Dendritic cell treated with granulocyte-macrophage colony-stimulating factor and Interleukin-4, amounts not matched to agents 40 ng/mL and 50 ng/mL, for 4 days (primary cell): ENCODE data around the gene BRS3.
"Not testable (repeated sequence)": the region's sequence is repeated elsewhere in the genome, so short reads cannot be mapped to it uniquely, and the experiment has no call there.

Source experiments
- H3K27ac Mint-ChIP-seq: one replicate; pipeline ENCODE4 v1.8.0; 2022; ENCODE audit warnings: mild to moderate bottlenecking, mixed read lengths
- H3K27me3 Mint-ChIP-seq: one replicate; pipeline ENCODE4 v1.8.0; 2022; ENCODE audit warnings: mild to moderate bottlenecking, mixed read lengths
- H3K36me3 Mint-ChIP-seq: one replicate; pipeline ENCODE4 v1.8.0; 2022; ENCODE audit warnings: low read depth, mixed read lengths
- H3K4me1 Mint-ChIP-seq: one replicate; pipeline ENCODE4 v1.8.0; 2022; ENCODE audit warnings: low read depth, mixed read lengths
- H3K4me3 Mint-ChIP-seq: one replicate; pipeline ENCODE4 v1.8.0; 2022; ENCODE audit warnings: mild to moderate bottlenecking, moderate library complexity, mixed read lengths
- H3K9me3 Mint-ChIP-seq: one replicate; pipeline ENCODE4 v1.8.0; 2022; ENCODE audit warnings: mixed read lengths
- intact Hi-C: fragments of 100-400 bp; cut with micrococcal nuclease; formaldehyde crosslinking; loops from one replicate; pipeline ENCODE4 v1.15.0; 2022

Gene BRS3

DNA sequence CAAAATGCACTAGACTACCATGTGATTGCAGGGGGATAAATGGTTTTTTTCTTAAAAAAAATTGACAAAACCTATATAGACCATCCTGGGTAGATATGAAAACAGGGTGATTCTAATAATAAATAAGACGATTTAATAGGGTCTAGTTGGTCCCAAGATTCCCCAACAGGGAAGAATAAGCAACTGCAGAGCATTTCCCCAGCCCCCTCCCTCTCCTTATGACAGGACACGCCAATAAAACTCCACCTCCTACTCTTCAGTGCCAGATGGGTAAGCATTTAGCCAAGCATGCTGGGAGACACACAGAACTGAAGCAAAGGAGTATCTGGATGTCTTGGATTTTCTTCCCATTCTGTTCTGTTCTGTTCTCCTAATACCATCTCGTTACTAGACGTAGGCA lies at the start of gene BRS3:
Gene BRS3 (plus strand): TSS at position 301 of the 400 bp plus-strand sequence. CDS start 168 bp downstream, outside the sequence.
- H3K36me3 Mint-ChIP-seq: no peaks in the 10 kb centered on the region
- no peaks in the 10 kb centered on the region for H3K4me1 Mint-ChIP-seq
- H3K27me3 Mint-ChIP-seq: no peaks in the 10 kb centered on the region
- H3K27ac Mint-ChIP-seq: no peak within 1 kb of the TSS
- H3K9me3 Mint-ChIP-seq: no peaks in the 10 kb centered on the region
- H3K4me3 Mint-ChIP-seq: no peak within 1 kb of the TSS
- intact Hi-C loops: no loop called here

DNA sequence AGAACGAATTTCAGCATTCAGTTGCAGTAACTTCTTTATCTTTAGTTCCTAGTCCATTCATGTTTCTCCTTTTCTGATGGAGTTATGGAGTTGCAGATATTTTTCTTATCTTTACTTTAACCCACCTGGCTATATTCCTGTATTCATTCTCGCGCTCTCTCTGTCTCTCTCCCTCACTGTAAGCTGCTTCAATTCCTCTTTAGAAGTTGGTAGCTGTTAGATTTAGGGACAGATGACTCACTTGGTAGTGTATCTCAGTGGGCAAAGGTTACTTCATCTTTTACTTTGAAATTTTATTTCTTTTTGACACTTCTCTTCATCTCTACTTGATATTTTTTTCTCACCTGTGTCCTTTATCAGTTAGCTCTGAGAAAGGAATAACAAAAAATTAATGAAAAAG lies 49.6 kb upstream of the BRS3 start:
- Mint-ChIP-seq H3K4me1 (no peaks in the 10 kb centered on the region), H3K27ac (no peak overlapping the region), H3K9me3 (no peaks in the 10 kb centered on the region), H3K27me3 (no peaks in the 10 kb centered on the region), H3K4me3 (no peak overlapping the region), H3K36me3 (no peaks in the 10 kb centered on the region)
- intact Hi-C loops: no loop called here

DNA sequence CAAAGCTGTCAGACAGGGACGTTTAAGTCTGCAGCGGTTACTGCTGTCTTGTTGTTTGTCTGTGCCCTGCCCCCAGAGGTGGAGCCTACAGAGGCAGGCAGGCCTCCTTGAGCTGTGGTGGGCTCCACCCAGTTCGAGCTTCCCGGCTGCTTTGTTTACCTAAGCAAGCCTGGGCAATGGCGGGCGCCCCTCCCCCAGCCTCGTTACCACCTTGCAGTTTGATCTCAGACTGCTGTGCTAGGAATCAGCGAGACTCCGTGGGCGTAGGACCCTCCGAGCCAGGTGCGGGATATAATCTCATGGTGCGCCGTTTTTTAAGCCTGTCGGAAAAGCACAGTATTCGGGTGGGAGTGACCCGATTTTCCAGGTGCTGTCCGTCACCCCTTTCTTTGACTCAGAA lies 42.1 kb upstream of the BRS3 start:
- intact Hi-C loops, H3K27me3 Mint-ChIP-seq, H3K4me1 Mint-ChIP-seq, H3K4me3 Mint-ChIP-seq, H3K9me3 Mint-ChIP-seq, H3K36me3 Mint-ChIP-seq, H3K27ac Mint-ChIP-seq: not testable (repeated sequence)

- Mint-ChIP-seq H3K9me3 (no peaks in the 10 kb centered on the region), H3K36me3 (no peaks in the 10 kb centered on the region), H3K27ac (no peak overlapping the region), H3K4me1 (no peaks in the 10 kb centered on the region), H3K4me3 (no peak overlapping the region), H3K27me3 (no peaks in the 10 kb centered on the region)
- intact Hi-C loops: no loop called here
Measured at GRCh38 chrX:136446208-136446607, 41.5 kb upstream of the BRS3 start.

GRCh38 chrX:136447308-136447707 lies 40.4 kb upstream of the BRS3 start:
- intact Hi-C loops: no loop called here
- H3K27me3 Mint-ChIP-seq: no peaks in the 10 kb centered on the region

DNA sequence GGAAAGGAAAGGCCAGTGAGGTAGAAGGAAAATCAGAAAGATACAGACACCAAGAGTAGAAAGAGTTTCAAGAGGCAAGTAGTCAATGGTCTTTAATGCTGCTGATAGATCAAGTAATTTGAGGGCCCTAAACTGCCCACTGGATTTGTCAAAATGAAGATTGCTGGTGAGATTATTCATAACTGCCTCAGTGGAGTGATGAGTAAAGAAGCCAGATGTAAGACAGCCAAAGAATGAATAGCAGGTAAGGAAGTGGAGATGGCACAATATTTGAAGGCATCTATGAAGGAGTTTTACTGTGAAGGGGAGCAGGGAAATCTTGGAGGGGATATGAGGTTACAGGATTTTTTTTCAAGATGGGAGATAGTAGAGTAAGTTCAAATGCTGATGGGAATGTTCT lies 39.8 kb upstream of the BRS3 start:
- H3K4me1 Mint-ChIP-seq: no peaks in the 10 kb centered on the region
- intact Hi-C loops: no loop called here
- H3K4me3 Mint-ChIP-seq: no peak overlapping the region
- no peaks in the 10 kb centered on the region for H3K9me3 Mint-ChIP-seq
- no peaks in the 10 kb centered on the region for H3K27me3 Mint-ChIP-seq
- H3K27ac Mint-ChIP-seq: no peak overlapping the region
- H3K36me3 Mint-ChIP-seq: no peaks in the 10 kb centered on the region

More at GRCh38 chrX:136447308-136447707, 40.4 kb upstream of the BRS3 start:
- H3K9me3 Mint-ChIP-seq: no peaks in the 10 kb centered on the region
- no peaks in the 10 kb centered on the region for H3K36me3 Mint-ChIP-seq
- no peaks in the 10 kb centered on the region for H3K4me1 Mint-ChIP-seq
- no peak overlapping the region for H3K27ac Mint-ChIP-seq
- no peak overlapping the region for H3K4me3 Mint-ChIP-seq

- no peak overlapping the region for H3K27ac Mint-ChIP-seq
- H3K4me3 Mint-ChIP-seq: no peak overlapping the region
- no peaks in the 10 kb centered on the region for H3K27me3 Mint-ChIP-seq
- no peaks in the 10 kb centered on the region for H3K36me3 Mint-ChIP-seq
- intact Hi-C loops: no loop called here
- H3K4me1 Mint-ChIP-seq: no peaks in the 10 kb centered on the region
- no peaks in the 10 kb centered on the region for H3K9me3 Mint-ChIP-seq
Measured at GRCh38 chrX:136450050-136450830, 37.5 kb upstream of the BRS3 start.

GRCh38 chrX:136452614-136453013 lies 35.1 kb upstream of the BRS3 start:
- Mint-ChIP-seq H3K27ac (no peak overlapping the region), H3K4me1 (no peaks in the 10 kb centered on the region), H3K9me3 (no peaks in the 10 kb centered on the region), H3K27me3 (no peaks in the 10 kb centered on the region), H3K36me3 (no peaks in the 10 kb centered on the region), H3K4me3 (no peak overlapping the region)
- intact Hi-C loops: no loop called here

DNA sequence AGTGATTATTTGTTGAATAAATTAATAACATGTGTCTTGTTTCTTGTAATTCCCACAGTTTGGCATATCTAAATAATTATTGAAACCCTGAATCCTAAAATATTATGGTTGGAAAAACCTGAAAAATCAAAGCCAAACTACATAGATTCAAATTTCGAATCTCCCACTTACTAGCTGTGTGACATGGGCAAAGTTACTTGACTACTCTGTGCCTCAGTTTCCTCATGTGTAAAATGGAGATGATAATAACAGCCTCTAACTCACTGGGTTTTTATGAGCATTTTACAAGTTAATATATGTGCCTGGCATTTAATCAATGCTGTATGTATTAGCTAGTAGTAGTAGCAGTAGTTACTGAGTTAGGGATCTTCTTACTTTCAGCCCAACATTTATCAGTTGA lies 34.6 kb upstream of the BRS3 start:
- H3K27ac Mint-ChIP-seq: no peak overlapping the region
- H3K27me3 Mint-ChIP-seq: no peaks in the 10 kb centered on the region
- intact Hi-C loops: no loop called here
- H3K36me3 Mint-ChIP-seq: no peaks in the 10 kb centered on the region
- H3K9me3 Mint-ChIP-seq: no peaks in the 10 kb centered on the region
- no peak overlapping the region for H3K4me3 Mint-ChIP-seq
- H3K4me1 Mint-ChIP-seq: no peaks in the 10 kb centered on the region

- Mint-ChIP-seq H3K27me3 (no peaks in the 10 kb centered on the region), H3K4me3 (no peak overlapping the region), H3K27ac (no peak overlapping the region), H3K36me3 (no peaks in the 10 kb centered on the region), H3K4me1 (no peaks in the 10 kb centered on the region), H3K9me3 (no peaks in the 10 kb centered on the region)
- intact Hi-C loops: no loop called here
Measured at GRCh38 chrX:136453771-136454170, 34.0 kb upstream of the BRS3 start.

DNA sequence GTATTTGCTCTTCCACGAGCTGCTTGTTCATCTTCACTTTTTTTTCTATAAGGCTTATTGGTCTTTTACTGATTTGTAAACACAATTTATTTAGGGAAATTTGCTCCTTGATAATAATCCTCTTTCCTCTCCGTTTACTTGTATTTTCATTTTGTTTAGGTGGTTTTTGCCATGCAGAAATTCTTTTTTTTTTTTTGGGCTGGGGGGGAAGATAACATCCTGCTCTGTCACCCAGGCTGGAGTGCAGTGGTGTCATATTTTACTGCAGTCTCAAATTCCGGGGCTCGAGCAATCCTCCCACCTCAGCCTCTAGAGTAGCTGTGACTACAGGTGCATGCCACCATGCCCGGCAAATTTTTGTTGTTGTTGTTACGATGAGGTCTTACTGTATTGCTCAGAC lies 31.6 kb upstream of the BRS3 start:
- H3K36me3 Mint-ChIP-seq: no peaks in the 10 kb centered on the region
- no peaks in the 10 kb centered on the region for H3K4me1 Mint-ChIP-seq
- intact Hi-C loops: no loop called here
- no peaks in the 10 kb centered on the region for H3K27me3 Mint-ChIP-seq
- H3K9me3 Mint-ChIP-seq: no peaks in the 10 kb centered on the region
- no peak overlapping the region for H3K27ac Mint-ChIP-seq
- no peak overlapping the region for H3K4me3 Mint-ChIP-seq

GRCh38 chrX:136457303-136457917 lies 30.3 kb upstream of the BRS3 start:
- Mint-ChIP-seq H3K27ac (no peak overlapping the region), H3K4me3 (no peak overlapping the region), H3K4me1 (no peaks in the 10 kb centered on the region), H3K9me3 (no peaks in the 10 kb centered on the region), H3K36me3 (no peaks in the 10 kb centered on the region), H3K27me3 (no peaks in the 10 kb centered on the region)
- intact Hi-C loops: no loop called here

DNA sequence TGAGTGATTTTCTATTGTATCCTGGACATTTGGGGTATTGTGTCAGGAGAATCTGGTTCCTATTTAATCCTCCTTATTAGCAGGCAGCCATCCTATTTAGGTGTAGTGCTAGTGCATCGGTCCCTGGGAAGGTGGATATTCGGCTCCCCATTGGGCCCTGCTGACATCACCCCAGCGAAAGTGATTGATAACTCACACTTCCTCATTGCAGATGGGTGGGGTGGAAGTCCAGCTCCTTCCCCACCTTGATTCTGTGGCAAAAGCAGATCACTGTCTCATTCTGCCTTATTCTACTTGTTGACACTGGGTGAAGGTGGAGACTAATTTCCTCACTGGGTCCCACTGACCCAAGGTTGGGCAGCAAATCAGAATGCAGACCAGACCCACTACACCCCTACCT lies 23.2 kb upstream of the BRS3 start:
- H3K9me3 Mint-ChIP-seq: no peaks in the 10 kb centered on the region
- no peak overlapping the region for H3K27ac Mint-ChIP-seq
- no peaks in the 10 kb centered on the region for H3K4me1 Mint-ChIP-seq
- no peaks in the 10 kb centered on the region for H3K36me3 Mint-ChIP-seq
- no peaks in the 10 kb centered on the region for H3K27me3 Mint-ChIP-seq
- intact Hi-C loops: no loop called here
- H3K4me3 Mint-ChIP-seq: no peak overlapping the region

- no peak overlapping the region for H3K4me3 Mint-ChIP-seq
- no peak overlapping the region for H3K27ac Mint-ChIP-seq
- intact Hi-C loops: no loop called here
- peaks cover 6% of the 10 kb centered on the region for H3K9me3 Mint-ChIP-seq
- H3K4me1 Mint-ChIP-seq: no peaks in the 10 kb centered on the region
- no peaks in the 10 kb centered on the region for H3K27me3 Mint-ChIP-seq
- no peaks in the 10 kb centered on the region for H3K36me3 Mint-ChIP-seq
Measured at GRCh38 chrX:136467303-136467702, 20.4 kb upstream of the BRS3 start.
